IMR-90 (cell line): Measurements from ENCODE around the gene PRKCB. TPM values are rescaled to one million over a fixed set of nuclear protein-coding genes. Genes with fewer than 3 reads are reported as not detected.

ENCODE experiments used
- ATAC-seq: fragments of 200-7000 bp; cut with Tn5 transposase; 2 replicates; pipeline ENCODE4 v1.9.1; 2020; ENCODE audit warnings: low read depth, mild to moderate bottlenecking, moderate library complexity
- BruUV-seq: library from RNA; stranded (reverse); fragments of 400-500 nt; replicated peaks from 2 replicates; lab custom pipeline; 2021; lab: Mats Ljungman, UMichigan
- CTCF ChIA-PET: fragments of 300-600 bp; formaldehyde crosslinking; extraction: SDS; loops from one replicate; lab custom pipeline; 2021; ENCODE audit warnings: antibody characterized with exemption; lab: Yijun Ruan, JAX
- POLR2A ChIA-PET: fragments of 300-600 bp; sonication (Branson Sonifier 250); formaldehyde crosslinking; loops from one replicate; lab custom pipeline; 2022; ENCODE audit warnings: antibody characterized with exemption; ENCODE audit not compliant: unreplicated experiment; lab: Charles Lee
- DNase-seq: peaks from one replicate; pipeline ENCODE4 v3.0.0; 2013
- H2AFZ ChIP-seq: replicated peaks from 2 replicates; pipeline ENCODE3; 2013; ENCODE audit warnings: low read length, mild to moderate bottlenecking; ENCODE audit not compliant: poor library complexity
- H2AK5ac ChIP-seq: 2 replicates; pipeline ENCODE4 v1.6.1; 2013; ENCODE audit warnings: low read depth, low read length, inconsistent platforms
- H2AK9ac ChIP-seq: replicated peaks from 2 replicates; pipeline ENCODE3; 2013; ENCODE audit warnings: mild to moderate bottlenecking, low read depth, low read length, moderate library complexity; ENCODE audit not compliant: poor library complexity
- H2BK120ac ChIP-seq: 2 replicates; pipeline ENCODE4 v1.6.1; 2013; ENCODE audit warnings: low read depth, low read length, inconsistent platforms
- H2BK15ac ChIP-seq: 3 replicates; pipeline ENCODE4 v1.6.1; 2013; ENCODE audit warnings: low read depth, low read length, inconsistent platforms
- H2BK20ac ChIP-seq: 2 replicates; pipeline ENCODE4 v1.6.1; 2013; ENCODE audit warnings: low read depth, mild to moderate bottlenecking, inconsistent platforms, low read length, moderate library complexity
- H2BK5ac ChIP-seq: 2 replicates; pipeline ENCODE4 v1.6.1; 2013; ENCODE audit warnings: mild to moderate bottlenecking, low read depth, low read length, inconsistent platforms; ENCODE audit not compliant: poor library complexity, severe bottlenecking
- H3K14ac ChIP-seq: replicated peaks from 2 replicates; pipeline ENCODE4 v1.6.1; 2013; ENCODE audit warnings: low read depth, low read length, inconsistent platforms
- H3K18ac ChIP-seq: 2 replicates; pipeline ENCODE4 v1.6.1; 2013; ENCODE audit warnings: low read depth, low read length, control low read depth
- H3K23ac ChIP-seq: 2 replicates; pipeline ENCODE4 v1.6.1; 2013; ENCODE audit warnings: low read depth, low read length, inconsistent platforms
- H3K27ac ChIP-seq: 2 replicates; pipeline ENCODE4 v1.5.1; 2013; ENCODE audit warnings: mild to moderate bottlenecking, control low read depth, low read length; ENCODE audit not compliant: insufficient read depth
- H3K27me3 ChIP-seq: 2 replicates; pipeline ENCODE4 v1.6.1; 2013; ENCODE audit warnings: low read length; ENCODE audit not compliant: control insufficient read depth, insufficient read depth
- H3K36me3 ChIP-seq: 2 replicates; pipeline ENCODE4 v1.6.1; 2013; ENCODE audit warnings: low read length, mixed read lengths; ENCODE audit not compliant: control insufficient read depth, insufficient read depth
- H3K4ac ChIP-seq: 2 replicates; pipeline ENCODE4 v1.6.1; 2013; ENCODE audit warnings: low read depth, low read length, inconsistent platforms
- H3K4me1 ChIP-seq: 2 replicates; pipeline ENCODE4 v1.6.1; 2013; ENCODE audit warnings: low read length, mixed read lengths; ENCODE audit not compliant: control insufficient read depth, insufficient read depth
- H3K4me2 ChIP-seq: 2 replicates; pipeline ENCODE4 v1.6.1; 2013; ENCODE audit warnings: low read depth, mild to moderate bottlenecking, control low read depth, low read length, moderate library complexity
- H3K4me3 ChIP-seq: 2 replicates; pipeline ENCODE4 v1.5.1; 2013; ENCODE audit warnings: low read depth, mild to moderate bottlenecking, control low read depth, low read length, moderate library complexity; ENCODE audit not compliant: insufficient read depth
- H3K56ac ChIP-seq: 2 replicates; pipeline ENCODE4 v1.6.1; 2013; ENCODE audit warnings: low read length, inconsistent platforms; ENCODE audit not compliant: insufficient read depth; ENCODE audit errors: extremely low read depth
- H3K79me1 ChIP-seq, 2 experiments: 2 replicates each; pipeline ENCODE4 v1.6.1; 2013; ENCODE audit warnings: low read length in 2 of 2, inconsistent platforms in 1 of 2, low read depth in 1 of 2
- H3K9ac ChIP-seq: 2 replicates; pipeline ENCODE4 v1.6.1; 2013; ENCODE audit warnings: low read depth, low read length, control low read depth
- H3K9me1 ChIP-seq: 2 replicates; pipeline ENCODE4 v1.6.1; 2013; ENCODE audit warnings: low read length, inconsistent platforms; ENCODE audit not compliant: insufficient read depth
- H3K9me3 ChIP-seq: 2 replicates; pipeline ENCODE4 v1.6.1; 2013; ENCODE audit warnings: low read length; ENCODE audit not compliant: control insufficient read depth, insufficient read depth
- H4K20me1 ChIP-seq: 2 replicates; pipeline ENCODE4 v1.6.1; 2013; ENCODE audit warnings: low read length, inconsistent platforms; ENCODE audit not compliant: insufficient read depth
- H4K5ac ChIP-seq: 2 replicates; pipeline ENCODE4 v1.6.1; 2013; ENCODE audit warnings: mild to moderate bottlenecking, low read depth, low read length, control low read depth
- H4K8ac ChIP-seq, 2 experiments: 2 replicates each; pipeline ENCODE4 v1.6.1; 2013; ENCODE audit warnings: low read depth in 2 of 2, low read length in 2 of 2, control low read depth in 1 of 2, inconsistent platforms in 1 of 2
- H4K91ac ChIP-seq: 2 replicates; pipeline ENCODE4 v1.6.1; 2013; ENCODE audit warnings: low read depth, low read length, inconsistent platforms; ENCODE audit not compliant: insufficient read depth
- CTCF ChIP-seq: conservative IDR thresholded peaks from 2 replicates; pipeline ENCODE4 v1.5.1; 2012; ENCODE audit warnings: mild to moderate bottlenecking, low read depth, low read length, improper control_type of control experiment
- FOS ChIP-seq: fragments of 150-350 bp; IDR thresholded peaks from 2 replicates; pipeline ENCODE4 v1.6.1; 2016; ENCODE audit warnings: low read depth, low read length
- MAFK ChIP-seq: IDR thresholded peaks from 2 replicates; pipeline ENCODE4 v1.6.1; 2012; ENCODE audit warnings: low read depth, low read length, improper control_type of control experiment
- MXI1 ChIP-seq: IDR thresholded peaks from 2 replicates; pipeline ENCODE4 v1.6.1; 2012; ENCODE audit warnings: low read depth, mild to moderate bottlenecking, low read length, moderate library complexity, borderline replicate concordance
- NFE2L2 ChIP-seq: fragments of 150-350 bp; IDR thresholded peaks from 2 replicates; pipeline ENCODE4 v1.6.1; 2016; ENCODE audit warnings: low read depth, mild to moderate bottlenecking, low read length
- POLR2A ChIP-seq: IDR thresholded peaks from 2 replicates; pipeline ENCODE4 v1.6.1; 2012; ENCODE audit warnings: mild to moderate bottlenecking, low read depth, low read length
- RAD21 ChIP-seq: IDR thresholded peaks from 2 replicates; pipeline ENCODE4 v1.6.1; 2012; ENCODE audit warnings: low read length, improper control_type of control experiment
- RCOR1 ChIP-seq: IDR thresholded peaks from 2 replicates; pipeline ENCODE4 v1.6.1; 2012; ENCODE audit warnings: mild to moderate bottlenecking, low read length, improper control_type of control experiment; ENCODE audit not compliant: insufficient replicate concordance
- USF2 ChIP-seq: fragments of 150-350 bp; IDR thresholded peaks from 2 replicates; pipeline ENCODE4 v1.6.1; 2017; ENCODE audit warnings: mild to moderate bottlenecking, antibody characterized with exemption, low read length, low read depth
- WGBS, 2 experiments: methylation state at CpG; one replicate each; pipeline versions ENCODE4 v1.1.5 to v1.1.7; 2013; ENCODE audit warnings: missing lambda C conversion rate in 2 of 2; ENCODE audit not compliant: insufficient read length in 1 of 2; ENCODE audit errors: extremely low coverage in 2 of 2; 5-methylcytosine and 5-hydroxymethylcytosine counted together
- dilution Hi-C: fragments of 300-500 bp; cut with HindIII; formaldehyde crosslinking; loops from one replicate; pipeline ENCODE4 v1.14.3; 2018; ENCODE audit warnings: low sequenced_read_pairs; ENCODE audit not compliant: unreplicated experiment
- in situ Hi-C: fragments of 300-500 bp; cut with MboI; formaldehyde crosslinking; loops from 3 replicates; pipeline ENCODE4 v1.14.3; 2019; ENCODE audit warnings: low sequenced_read_pairs, inconsistent platforms, mixed read lengths
- intact Hi-C: fragments of 100-400 bp; cut with micrococcal nuclease; formaldehyde crosslinking; loops from 2 replicates; pipeline ENCODE4 v1.10.0; 2022
- polyA plus RNA-seq, 3 experiments: library from polyadenylated mRNA; depleted of rRNA; stranded (reverse); fragments of >200 nt; gene quantifications; 2 replicates each; pipeline ENCODE4 v1.2.3, GENCODE V29; 2012; ENCODE audit warnings: low replicate concordance in 1 of 3
- total RNA-seq: library from RNA; depleted of rRNA; stranded (reverse); fragments of >200 nt; gene quantifications from 2 replicates; pipeline ENCODE4 v1.2.3, GENCODE V29; 2012

The PRKCB gene
- total and polyA plus RNA-seq, 2 of the 4 experiments (the other 2 are of a cell fraction) = under 0.01 TPM; not detected in 1

- intact Hi-C loops = no loop called here
Observed at GRCh38 chr16:23871924-23872323, 36.1 kb downstream of the PRKCB start.

More at GRCh38 chr16:23871924-23872323, 36.1 kb downstream of the PRKCB start:
- Histone ChIP-seq H3K27me3 (no peaks in the 10 kb centered on the region), H3K9me1 (no peaks in the 10 kb centered on the region), H3K4me2 (no peak overlapping the region), H2AFZ (no peak overlapping the region), H3K18ac (no peak overlapping the region), H4K20me1 (no peaks in the 10 kb centered on the region), H3K79me1 (no peaks in the 10 kb centered on the region), H3K4me1 (no peaks in the 10 kb centered on the region), H2BK5ac (no peak overlapping the region), H2AK5ac (no peak overlapping the region), H3K9ac (no peak overlapping the region), H4K91ac (no peak overlapping the region), H3K27ac (no peak overlapping the region), H3K23ac (no peak overlapping the region), H3K4me3 (no peak overlapping the region), H2BK20ac (no peak overlapping the region), H3K56ac (no peak overlapping the region), H3K9me3 (no peaks in the 10 kb centered on the region), H2AK9ac (no peak overlapping the region), H2BK120ac (no peak overlapping the region), H4K8ac (no peak overlapping the region), H2BK15ac (no peak overlapping the region), H4K5ac (no peak overlapping the region), H3K14ac (no peak overlapping the region), H3K4ac (no peak overlapping the region), H3K36me3 (no peaks in the 10 kb centered on the region)
- no TSS peak for BruUV-seq
- in situ Hi-C loops = no loop called here
- no peak for TF ChIP-seq POLR2A
- TF ChIP-seq MXI1 = no peak
- no peak for TF ChIP-seq RAD21
- no peak for TF ChIP-seq RCOR1
- no peak for TF ChIP-seq MAFK
- TF ChIP-seq USF2 = no peak
- no peak for TF ChIP-seq CTCF
- TF ChIP-seq NFE2L2 = no peak
- TF ChIP-seq FOS = no peak
- ATAC-seq = no peak
- CTCF ChIA-PET = interaction anchor here (0.7 kb wide), 1 partner anchor 261 kb away, joined by 3 read pairs; no protein-coding TSS in a partner anchor
- dilution Hi-C loops = no loop called here
- whole genome bisulfite sequencing, 2 experiments = 0% methylated on average over 1 of the region's 3 CpGs; no CpG with 5 or more reads in 1 of the 2 experiments
- POLR2A ChIA-PET = no interaction called here
- DNase-seq = no peak
